ENCODE data around the gene PAPPA. TPM values are rescaled to one million over a fixed set of nuclear protein-coding genes. Genes with fewer than 3 reads are reported as not detected.

Gene PAPPA
- total RNA-seq, 4 donors from 2014 or later: 0.53 to 2.3 (median 1.4) TPM

DNA sequence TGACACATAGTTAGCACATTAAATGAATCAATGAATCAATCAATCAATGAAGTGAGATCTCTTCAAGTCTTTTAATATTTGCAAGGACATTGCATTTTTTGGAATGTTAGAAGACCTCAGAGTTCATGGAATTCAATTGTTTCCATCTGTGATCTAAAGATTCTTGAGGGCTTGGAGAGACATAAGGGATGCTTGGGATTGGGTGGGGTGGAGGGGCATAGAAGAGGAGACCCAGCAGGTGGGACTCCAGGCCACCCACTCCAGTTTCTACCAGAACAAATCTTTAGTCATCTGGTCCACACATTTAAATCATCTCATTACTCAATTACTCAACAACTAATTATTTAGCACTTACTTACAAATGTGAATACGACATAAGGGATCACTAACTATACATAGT lies 282.5 kb downstream of the PAPPA start:
- Histone ChIP-seq H3K27ac (no peak overlapping the region), H3K9me3 (no peaks in the 10 kb centered on the region), H3K4me1 (no peaks in the 10 kb centered on the region), H3K36me3 (no peaks in the 10 kb centered on the region), H3K27me3 (no peaks in the 10 kb centered on the region), H3K4me3 (no peak overlapping the region)
- WGBS: 89% methylated on average over 1 of the region's 1 CpG
- no peak for DNase-seq (ENCODE audit: low spot score in 2 of 2)
- TF ChIP-seq EP300 (IDR thresholded peaks at IDR 0.05) (no peak), POLR2AphosphoS5 (IDR thresholded peaks at IDR 0.05) (no peak)

GRCh38 chr9:116437411-116438370 lies 284.1 kb downstream of the PAPPA start:
- Histone ChIP-seq H3K36me3 (no peaks in the 10 kb centered on the region), H3K27ac (no peak overlapping the region), H3K9me3 (no peaks in the 10 kb centered on the region), H3K4me3 (no peak overlapping the region), H3K4me1 (no peaks in the 10 kb centered on the region), H3K27me3 (no peaks in the 10 kb centered on the region)
- no peak for DNase-seq (ENCODE audit: low spot score in 2 of 2)
- WGBS: 84% methylated on average over 10 of the region's 11 CpGs
- TF ChIP-seq, protein P1, sequence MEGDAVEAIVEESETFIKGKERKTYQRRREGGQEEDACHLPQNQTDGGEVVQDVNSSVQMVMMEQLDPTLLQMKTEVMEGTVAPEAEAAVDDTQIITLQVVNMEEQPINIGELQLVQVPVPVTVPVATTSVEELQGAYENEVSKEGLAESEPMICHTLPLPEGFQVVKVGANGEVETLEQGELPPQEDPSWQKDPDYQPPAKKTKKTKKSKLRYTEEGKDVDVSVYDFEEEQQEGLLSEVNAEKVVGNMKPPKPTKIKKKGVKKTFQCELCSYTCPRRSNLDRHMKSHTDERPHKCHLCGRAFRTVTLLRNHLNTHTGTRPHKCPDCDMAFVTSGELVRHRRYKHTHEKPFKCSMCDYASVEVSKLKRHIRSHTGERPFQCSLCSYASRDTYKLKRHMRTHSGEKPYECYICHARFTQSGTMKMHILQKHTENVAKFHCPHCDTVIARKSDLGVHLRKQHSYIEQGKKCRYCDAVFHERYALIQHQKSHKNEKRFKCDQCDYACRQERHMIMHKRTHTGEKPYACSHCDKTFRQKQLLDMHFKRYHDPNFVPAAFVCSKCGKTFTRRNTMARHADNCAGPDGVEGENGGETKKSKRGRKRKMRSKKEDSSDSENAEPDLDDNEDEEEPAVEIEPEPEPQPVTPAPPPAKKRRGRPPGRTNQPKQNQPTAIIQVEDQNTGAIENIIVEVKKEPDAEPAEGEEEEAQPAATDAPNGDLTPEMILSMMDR (IDR thresholded peaks at IDR 0.05): no peak
- no peak for TF ChIP-seq EP300 (IDR thresholded peaks at IDR 0.05)
- no peak for TF ChIP-seq POLR2AphosphoS5 (IDR thresholded peaks at IDR 0.05)
- TF ChIP-seq POLR2A (IDR thresholded peaks at IDR 0.05): no peak

DNA sequence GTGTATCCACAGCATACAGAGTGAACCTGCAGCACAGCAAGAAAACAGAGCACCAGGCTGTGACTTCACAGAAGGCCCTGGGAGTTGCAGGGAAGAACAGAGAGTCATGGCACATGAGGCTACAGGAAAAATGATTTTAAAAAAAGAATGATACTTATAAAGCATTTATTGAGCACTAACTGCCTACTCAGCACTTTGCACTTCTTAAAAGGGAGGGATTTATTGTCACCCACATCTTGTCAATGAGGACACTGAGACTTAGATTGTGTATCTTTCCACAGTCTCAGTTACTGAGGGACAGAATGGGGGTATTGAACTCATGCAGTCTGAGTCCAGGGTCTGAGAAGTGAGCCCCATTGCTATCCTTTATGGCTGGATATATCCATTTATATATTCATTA lies 288.9 kb downstream of the PAPPA start:
- TF ChIP-seq POLR2AphosphoS5 (IDR thresholded peaks at IDR 0.05): no peak
- TF ChIP-seq, protein P1 (IDR thresholded peaks at IDR 0.05): no peak
- no peak for TF ChIP-seq POLR2A (IDR thresholded peaks at IDR 0.05)
- no peak for TF ChIP-seq EP300 (IDR thresholded peaks at IDR 0.05)
- Histone ChIP-seq H3K4me1 (no peaks in the 10 kb centered on the region), H3K27me3 (no peaks in the 10 kb centered on the region), H3K4me3 (no peak overlapping the region), H3K27ac (no peak overlapping the region), H3K36me3 (no peaks in the 10 kb centered on the region), H3K9me3 (no peaks in the 10 kb centered on the region)
- no peak for DNase-seq (ENCODE audit: low spot score in 2 of 2)

DNA sequence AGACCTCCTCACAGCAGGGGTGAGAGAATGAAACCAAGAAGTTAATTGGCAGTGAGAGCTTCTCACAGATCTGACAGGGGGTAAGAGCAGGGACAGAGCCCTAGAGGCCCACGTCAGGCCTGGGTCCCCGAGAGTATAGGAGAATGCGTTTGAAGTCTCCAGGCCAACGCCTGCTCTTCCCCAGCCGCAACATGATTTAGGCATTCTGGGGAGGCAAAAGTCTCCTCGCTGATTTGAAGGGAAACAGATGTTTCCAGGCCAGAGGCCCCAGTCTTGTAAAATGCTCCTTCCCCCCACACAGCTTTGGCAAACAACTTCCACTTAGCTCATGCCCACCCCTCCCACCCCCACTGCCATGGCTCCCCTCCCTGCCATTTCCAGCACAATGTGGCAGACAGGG lies 294.3 kb downstream of the PAPPA start:
- no peaks in the 10 kb centered on the region for H3K4me1 ChIP-seq
- no peaks in the 10 kb centered on the region for H3K27me3 ChIP-seq
- no peaks in the 10 kb centered on the region for H3K9me3 ChIP-seq
- H3K36me3 ChIP-seq: no peaks in the 10 kb centered on the region
- no peak overlapping the region for H3K27ac ChIP-seq
- no peak overlapping the region for H3K4me3 ChIP-seq
- 55% methylated on average over 5 of the region's 6 CpGs for WGBS
- no peak for TF ChIP-seq POLR2A (IDR thresholded peaks at IDR 0.05)
- TF ChIP-seq, protein P1 (IDR thresholded peaks at IDR 0.05): no peak
- no peak for TF ChIP-seq POLR2AphosphoS5 (IDR thresholded peaks at IDR 0.05)
- no peak for TF ChIP-seq EP300 (IDR thresholded peaks at IDR 0.05)
- DNase-seq (ENCODE audit: low spot score in 2 of 2): no peak

GRCh38 chr9:116448431-116448830 lies 294.8 kb downstream of the PAPPA start:
- no peak for DNase-seq (ENCODE audit: low spot score in 2 of 2)
- WGBS: 71% methylated on average over 3 of the region's 3 CpGs
- Histone ChIP-seq H3K36me3 (no peaks in the 10 kb centered on the region), H3K4me3 (no peak overlapping the region), H3K9me3 (no peaks in the 10 kb centered on the region), H3K4me1 (no peaks in the 10 kb centered on the region), H3K27ac (no peak overlapping the region), H3K27me3 (no peaks in the 10 kb centered on the region)
- no peak for TF ChIP-seq EP300 (IDR thresholded peaks at IDR 0.05)
- TF ChIP-seq, protein P1 (IDR thresholded peaks at IDR 0.05): no peak
- TF ChIP-seq POLR2A (IDR thresholded peaks at IDR 0.05): no peak
- no peak for TF ChIP-seq POLR2AphosphoS5 (IDR thresholded peaks at IDR 0.05)

Data from suprapubic skin (tissue), 4 donors.